GM18868 (cell line): Measurements from ENCODE around the gene EIF3J.
A peak's percentile ranks its signal among the peaks of the same experiment; 100 is the strongest.
"Not testable (repeated sequence)": the region's sequence is repeated elsewhere in the genome, so short reads cannot be mapped to it uniquely, and the experiment has no call there.

Experiments
- ATAC-seq: cut with Tn5 transposase; IDR thresholded peaks from one replicate; pipeline ENCODE4 v1.9.1; 2021; ENCODE audit warnings: mild to moderate bottlenecking, moderate library complexity; ENCODE audit not compliant: unreplicated experiment

The EIF3J gene, protein sequence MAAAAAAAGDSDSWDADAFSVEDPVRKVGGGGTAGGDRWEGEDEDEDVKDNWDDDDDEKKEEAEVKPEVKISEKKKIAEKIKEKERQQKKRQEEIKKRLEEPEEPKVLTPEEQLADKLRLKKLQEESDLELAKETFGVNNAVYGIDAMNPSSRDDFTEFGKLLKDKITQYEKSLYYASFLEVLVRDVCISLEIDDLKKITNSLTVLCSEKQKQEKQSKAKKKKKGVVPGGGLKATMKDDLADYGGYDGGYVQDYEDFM

DNA sequence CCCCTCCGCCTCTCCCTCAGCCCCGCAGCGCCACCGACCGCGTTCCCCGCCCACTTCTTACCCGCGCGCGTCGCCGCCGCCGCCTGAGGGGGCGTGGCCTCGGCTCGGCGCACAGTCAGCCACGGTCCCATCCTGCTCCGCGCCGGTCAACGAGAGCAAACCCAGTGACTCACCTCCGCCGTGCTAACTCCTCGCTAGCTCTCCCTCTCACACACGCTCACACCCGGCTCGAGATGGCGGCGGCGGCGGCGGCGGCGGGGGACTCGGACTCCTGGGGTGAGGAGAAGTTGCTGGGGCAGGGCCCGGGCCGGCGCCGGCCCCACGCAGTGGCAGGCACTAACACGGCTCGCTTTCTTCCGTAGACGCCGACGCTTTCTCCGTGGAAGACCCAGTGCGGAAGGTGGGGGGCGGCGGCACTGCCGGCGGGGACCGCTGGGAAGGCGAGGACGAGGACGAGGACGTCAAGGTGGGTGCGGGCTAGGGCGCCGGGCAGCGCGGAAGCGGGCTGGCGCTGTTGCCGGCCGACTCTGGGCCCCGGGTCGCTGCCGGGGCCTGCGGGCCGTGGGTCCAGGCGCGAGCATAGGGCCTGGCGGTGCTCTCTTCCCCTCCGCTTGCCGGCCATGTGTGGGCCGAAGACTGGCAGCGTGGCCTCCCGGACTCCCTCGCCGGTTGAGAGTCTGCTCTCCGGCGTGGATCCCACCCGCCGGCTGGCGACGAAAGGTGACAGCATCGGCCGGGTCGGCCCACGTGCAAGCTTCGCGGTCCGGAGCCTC, at the start of gene EIF3J:
EIF3J (plus strand) TSS at position 186 of the 773 bp plus-strand sequence; CDS start at position 234, 48 bp downstream.
- ATAC-seq, result peak; percentile 87

DNA sequence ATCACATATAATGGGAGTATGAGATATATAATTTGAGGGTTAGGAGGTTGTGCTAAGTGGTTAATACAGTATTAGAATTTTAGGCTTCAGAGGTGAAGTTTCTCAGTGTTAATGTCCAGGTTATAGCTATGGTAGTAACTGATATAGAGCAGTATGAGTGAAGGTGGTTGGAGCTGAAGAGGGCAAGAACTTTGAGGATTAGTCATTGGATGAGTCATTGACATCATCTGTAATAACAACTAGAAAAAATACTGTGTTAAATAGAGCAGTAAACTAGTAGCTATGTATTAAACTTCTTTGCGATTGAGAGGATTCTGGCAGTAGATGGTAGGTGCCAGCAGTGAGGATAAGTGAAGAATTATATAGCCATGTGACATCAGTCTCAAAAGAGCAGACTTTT, 47.5 kb upstream of the EIF3J start:
- no peak for ATAC-seq

DNA sequence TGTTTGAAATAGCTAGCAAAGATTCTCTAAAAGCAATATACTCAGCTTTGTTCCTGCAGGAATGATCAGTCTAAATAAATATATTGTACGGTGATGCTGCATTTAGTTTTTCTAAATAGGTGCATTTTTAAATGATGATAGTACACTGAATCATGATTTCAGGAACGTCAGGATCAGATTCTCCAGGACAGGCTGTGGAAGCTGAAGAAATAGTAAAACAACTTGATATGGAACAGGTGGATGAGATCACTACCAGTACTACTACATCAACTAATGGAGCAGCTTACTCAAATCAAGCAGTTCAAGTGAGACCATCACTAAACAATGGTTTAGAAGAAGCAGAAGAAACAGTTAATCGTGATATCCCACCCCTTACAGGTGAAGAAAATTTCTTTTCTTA, 46.3 kb upstream of the EIF3J start:
- ATAC-seq, result no peak

DNA sequence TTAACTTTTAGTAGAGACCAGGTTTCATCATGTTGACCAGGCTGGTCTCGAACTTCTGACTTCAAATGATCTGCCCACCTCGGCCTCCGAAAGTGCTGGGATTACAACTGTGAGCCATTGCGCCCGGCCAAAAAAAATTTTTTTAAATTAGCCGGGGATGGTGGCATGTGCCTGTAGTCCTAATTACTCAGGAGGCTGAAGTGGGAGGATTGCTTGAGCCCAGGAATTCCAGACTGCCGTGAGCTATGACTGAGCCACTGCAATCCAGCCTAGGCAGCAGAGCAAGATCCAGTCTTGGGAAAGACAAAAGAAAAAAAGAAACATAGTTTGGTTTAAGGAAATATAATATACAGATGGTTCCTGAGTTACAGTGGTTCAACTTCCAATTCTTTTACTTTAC, 44.9 kb upstream of the EIF3J start:
- no peak for ATAC-seq

DNA sequence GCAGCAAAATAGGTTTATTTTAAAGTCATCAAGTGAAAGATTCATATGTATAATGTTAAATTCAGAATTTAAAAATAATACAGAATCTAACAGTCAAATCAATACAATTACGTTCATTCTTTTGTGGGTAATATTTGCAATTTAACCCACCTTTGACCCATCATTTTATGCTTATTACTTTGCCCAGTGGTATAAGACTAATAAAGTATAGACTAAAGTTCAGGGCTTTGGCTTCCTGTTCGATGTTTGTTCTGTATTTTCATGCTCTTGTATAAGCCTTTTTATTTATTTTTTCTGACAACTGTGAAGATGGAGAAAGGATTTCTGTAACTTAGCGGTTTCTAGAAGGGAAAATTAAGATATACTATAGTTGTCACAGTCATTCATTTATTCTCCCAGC, 44.3 kb upstream of the EIF3J start:
- no peak for ATAC-seq

DNA sequence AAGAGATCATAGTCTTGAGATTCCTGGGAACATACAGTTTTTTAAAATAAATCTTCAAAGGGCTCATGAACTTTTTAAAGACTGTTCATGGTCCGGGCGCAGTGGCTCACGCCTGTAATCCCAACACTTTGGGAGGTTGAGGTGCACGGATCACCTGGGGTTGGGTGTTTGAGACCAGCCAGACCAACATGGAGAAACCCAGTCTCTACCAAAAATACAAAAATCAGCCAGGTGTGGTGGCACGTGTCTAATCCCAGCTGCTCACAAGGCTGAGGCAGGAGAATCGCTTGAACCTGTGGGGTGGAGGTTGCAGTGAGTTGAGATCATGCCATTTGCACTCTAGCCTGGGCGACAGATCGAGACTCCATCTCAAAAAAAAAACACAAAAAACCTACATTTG, 41.4 kb upstream of the EIF3J start:
- no peak for ATAC-seq

DNA sequence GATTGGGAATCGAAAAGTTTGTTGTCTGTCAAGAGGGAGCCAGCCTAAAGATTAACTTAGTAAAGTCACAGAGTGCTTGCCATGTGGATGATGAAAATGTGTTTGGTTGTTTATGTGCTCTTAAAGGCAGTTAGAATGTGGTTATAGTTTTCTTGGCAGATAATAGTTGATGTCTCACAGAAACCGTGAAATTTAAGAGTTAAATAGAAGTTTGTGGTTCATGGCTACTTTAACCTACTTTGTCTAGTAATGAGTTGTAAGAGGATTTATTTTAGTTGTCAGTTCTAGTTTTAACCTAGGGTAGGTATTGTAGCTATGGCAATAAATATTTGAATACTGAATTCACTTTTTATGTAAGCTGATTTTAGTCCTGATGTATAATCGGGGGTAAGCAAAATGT, 36.4 kb upstream of the EIF3J start:
- ATAC-seq, result no peak

DNA sequence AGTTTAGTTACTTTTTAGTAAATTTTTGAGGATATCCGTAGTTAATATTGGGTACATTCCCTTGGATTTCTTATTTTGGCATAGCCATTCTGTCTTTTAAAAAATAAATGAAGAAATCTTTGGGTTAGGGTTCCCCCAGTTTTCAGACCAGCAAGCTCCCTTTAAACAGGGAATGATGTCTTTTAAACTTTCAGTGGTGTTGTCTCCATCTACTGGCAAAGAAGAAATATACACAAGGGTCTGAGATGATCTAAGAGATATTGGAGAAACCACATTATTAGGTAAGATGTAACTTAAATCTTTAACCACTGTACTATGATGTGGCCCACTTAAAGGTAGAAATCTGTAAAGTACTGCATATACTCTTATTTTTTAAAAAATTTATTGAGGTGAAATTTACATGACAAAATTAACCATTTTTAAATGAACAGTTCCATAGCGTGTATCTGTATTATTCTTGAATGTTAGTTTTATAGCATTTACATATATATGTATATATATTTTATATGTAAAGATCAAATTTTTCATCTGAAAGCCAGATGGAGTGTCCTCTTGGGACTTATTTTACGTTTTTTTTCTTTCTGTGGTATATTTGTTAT, 35.1 kb upstream of the EIF3J start:
- ATAC-seq, result no peak

DNA sequence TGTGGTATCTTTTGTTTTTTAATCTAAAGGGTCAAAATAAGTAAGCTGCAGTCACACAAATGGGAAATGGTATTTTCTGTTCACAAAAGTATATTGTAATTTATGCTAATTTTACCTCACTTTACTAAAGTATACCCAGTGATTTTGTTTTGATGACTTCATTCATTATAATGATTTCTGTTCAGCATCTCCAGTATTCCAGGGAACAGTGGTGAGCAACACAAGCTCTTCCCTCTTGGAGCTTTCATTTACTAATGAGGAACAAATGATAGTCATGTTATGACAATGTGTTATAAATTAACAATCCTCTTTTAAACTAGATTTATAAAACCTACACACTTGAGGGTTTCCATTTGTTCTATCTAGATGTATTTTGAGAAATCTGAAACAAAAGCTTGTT, 20.5 kb upstream of the EIF3J start:
- no peak for ATAC-seq

DNA sequence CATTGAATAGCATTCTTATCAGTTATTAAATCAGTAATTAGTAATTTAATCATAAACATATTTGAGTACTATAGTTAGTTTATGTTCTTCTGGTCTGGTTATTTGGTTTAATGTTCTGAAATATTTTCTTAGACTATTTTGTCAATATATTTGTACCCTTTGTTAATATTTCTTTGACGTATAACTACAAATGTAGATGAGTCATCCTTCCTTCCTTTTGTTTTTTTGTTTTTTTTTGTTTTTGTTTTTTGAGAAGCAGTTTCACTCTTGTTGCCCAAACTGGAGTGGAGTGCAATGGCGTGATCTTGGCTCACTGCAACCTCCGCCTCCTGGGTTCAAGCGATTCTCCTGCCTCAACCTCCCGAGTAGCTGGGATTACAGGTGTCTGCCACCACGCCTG, 17.4 kb upstream of the EIF3J start:
- ATAC-seq, result no peak

DNA sequence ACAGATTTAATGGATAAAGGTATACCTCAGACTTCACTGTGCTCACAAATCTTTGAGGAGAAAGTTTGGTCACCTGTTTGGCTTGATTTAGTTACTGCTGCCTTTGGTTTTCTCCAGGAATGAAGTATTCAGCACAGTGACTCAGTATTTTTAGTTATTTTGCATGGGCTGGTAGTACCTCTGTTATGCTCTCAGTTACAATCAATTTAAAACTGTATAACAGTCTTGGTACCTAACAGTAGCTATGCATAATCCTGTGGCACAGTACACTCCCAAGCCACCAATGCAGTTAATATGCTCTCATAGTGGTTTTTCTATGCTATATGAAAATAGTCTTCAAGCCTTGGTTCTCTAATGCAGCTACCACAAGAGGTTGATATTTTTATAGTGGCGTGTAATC, 11.9 kb upstream of the EIF3J start:
- no peak for ATAC-seq

DNA sequence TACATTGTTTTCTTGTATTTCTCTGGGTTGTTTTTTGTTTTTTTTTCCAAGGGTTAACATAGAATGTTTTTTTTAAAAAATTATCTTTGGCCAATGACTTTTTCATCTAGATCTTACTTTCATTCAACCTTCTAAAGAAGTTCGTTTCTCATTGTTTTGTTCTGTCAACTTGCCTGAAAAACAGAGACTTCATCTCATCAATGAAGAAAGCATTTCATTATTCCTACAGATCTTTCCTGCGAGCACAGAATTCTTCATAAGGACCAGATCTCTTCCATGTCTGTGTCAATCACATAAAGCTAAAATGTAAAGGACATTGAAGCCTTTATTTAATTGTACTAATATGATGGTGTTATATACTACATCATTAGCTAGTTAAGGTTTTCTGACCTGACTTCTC, 9.7 kb upstream of the EIF3J start:
- ATAC-seq, result no peak

DNA sequence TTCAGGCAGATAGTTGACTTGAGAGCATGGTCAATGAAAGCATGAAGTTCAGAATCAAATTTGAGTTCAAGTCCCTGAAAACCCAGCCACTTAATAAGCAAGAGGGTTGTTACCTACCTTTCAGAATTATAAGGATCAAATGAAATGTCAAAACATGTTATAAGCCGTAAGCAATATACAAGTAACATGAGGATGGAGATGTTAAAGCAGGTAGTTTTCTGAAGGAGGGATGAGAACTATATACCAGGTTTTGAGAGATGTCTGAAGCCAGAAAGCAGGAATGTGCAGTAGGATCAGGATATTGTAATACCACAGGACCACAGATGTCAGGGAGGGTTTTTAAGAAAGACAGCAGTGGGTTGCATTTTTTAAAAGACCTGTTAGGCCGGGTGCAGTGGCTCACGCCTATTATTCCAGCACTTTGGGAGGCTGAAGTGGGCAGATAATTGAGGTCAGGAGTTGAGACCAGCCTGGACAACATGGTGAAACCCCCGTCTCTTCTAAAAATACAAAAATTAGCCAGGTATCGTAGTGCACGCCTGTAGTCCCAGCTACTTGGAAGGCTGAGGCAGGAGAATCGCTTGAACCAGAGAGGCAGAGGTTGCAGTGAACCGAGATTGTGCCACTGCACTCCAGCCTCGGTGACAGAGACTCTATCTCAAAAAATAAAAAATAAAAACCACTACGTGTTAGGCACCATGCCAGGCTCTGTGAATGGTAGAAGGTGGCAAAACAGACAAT, 6.9 kb upstream of the EIF3J start:
- no peak for ATAC-seq

DNA sequence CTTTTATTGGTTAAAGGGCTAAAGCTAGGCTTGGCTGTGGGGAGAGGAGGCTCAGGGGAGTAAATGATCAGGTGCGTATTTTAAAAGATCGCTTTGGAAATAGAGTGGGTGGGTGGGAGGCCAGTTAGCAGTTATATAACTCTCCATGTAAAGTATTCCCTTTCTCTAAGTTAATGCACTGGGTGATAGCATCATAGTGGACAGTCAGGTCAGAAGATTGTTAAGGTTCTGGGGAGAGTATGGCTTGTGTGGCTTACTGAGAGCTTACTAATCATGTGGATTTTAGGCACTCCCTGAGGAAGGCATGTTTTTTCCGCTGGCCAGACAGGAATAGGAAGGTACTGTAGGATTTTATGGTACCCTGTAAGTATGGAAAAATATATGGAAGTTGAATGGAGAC, 6.3 kb upstream of the EIF3J start:
- no peak for ATAC-seq

DNA sequence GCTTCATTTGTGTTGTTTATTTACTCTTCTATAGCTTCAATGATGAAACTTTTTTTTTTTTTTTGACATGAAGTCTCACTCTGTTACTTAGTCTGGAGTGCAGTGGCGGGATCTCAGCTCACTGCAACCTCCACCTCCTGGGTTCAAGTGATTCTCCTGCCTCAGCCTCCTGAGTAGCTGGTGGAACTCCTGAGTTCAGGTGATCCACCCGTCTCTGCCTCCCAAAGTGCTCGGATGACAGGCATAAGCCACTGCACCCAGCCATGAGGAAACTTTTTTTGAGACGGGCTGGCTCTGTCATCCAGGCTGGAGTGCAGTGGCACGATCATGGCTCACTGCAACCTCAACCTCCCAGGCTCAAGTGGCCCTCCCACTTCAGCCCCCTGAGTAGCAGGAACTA, 4.7 kb upstream of the EIF3J start:
- ATAC-seq, result not testable (repeated sequence)

DNA sequence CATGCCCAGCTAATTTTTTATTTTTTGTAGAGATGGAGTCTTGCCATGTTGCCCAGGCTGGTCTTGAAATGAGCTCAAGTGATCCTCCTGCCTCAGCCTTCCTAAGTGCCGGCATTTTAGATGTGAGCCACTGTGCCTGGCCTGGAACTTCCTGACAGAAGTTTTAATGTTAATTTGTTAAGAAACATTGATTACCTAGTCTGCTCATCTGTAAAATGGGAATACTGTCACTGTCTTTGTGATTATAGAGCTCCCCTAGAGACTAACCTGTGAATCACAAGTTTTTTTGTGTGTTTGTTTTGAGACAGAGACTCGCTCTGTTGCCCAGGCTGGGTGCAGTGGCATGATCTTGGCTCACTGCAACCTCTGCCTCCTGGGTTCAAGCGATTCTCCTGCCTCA, 4.3 kb upstream of the EIF3J start:
- ATAC-seq, result no peak

DNA sequence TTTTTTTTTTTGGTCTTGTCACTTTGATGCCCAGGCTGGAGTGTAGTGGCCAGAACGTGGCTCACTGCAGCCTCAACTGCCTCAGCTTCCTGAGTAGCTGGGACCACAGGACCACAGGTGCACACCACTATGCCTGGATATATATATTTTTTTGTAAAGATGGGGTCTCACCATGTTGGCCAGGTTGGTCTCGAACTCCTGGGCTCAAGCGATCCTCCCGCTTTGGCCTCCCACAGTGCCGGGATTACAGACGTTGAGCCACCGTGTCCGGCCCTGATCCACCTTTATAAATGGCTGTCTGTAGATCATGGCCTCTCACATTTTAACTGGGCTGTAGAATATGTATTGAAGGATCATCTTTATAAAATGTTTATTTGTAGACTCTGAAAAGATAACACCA, 1.9 kb upstream of the EIF3J start:
- no peak for ATAC-seq

DNA sequence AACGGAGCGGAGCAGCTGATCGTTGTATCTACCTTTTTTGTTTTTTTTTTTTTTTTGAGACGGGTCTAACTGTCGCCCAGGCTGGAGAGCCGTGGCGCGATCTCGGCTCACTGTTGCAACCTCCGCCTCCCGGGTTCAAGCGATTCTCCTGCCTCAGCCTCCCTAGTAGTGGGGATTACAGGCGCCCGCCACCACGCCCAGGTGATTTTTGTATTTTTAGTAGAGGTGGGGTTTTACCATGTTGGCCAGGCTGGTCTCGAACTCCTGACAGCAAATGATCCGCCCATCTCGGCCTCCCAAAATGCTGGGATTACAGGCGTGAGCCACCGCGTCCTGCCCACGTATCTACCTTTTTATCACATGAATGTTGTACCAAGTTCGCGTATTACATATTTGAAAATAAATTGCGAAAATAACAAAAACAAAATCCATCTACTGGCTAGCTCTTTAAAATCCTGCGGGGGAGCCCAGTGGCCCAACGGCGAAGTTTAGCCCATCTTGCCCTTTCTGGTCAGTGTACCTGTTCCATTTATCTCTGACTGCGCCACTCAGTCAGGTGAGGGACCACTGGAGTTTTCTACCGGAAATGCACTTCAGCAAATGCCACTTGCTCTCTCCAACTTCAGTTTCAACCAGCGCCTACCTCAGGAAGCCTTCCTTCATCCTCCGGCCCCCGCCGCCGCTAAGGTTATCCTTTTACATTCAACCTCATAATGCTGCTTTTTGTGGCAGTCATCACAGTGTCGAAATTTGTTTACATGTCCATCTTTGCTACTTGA, 1.2 kb upstream of the EIF3J start:
- no peak for ATAC-seq

DNA sequence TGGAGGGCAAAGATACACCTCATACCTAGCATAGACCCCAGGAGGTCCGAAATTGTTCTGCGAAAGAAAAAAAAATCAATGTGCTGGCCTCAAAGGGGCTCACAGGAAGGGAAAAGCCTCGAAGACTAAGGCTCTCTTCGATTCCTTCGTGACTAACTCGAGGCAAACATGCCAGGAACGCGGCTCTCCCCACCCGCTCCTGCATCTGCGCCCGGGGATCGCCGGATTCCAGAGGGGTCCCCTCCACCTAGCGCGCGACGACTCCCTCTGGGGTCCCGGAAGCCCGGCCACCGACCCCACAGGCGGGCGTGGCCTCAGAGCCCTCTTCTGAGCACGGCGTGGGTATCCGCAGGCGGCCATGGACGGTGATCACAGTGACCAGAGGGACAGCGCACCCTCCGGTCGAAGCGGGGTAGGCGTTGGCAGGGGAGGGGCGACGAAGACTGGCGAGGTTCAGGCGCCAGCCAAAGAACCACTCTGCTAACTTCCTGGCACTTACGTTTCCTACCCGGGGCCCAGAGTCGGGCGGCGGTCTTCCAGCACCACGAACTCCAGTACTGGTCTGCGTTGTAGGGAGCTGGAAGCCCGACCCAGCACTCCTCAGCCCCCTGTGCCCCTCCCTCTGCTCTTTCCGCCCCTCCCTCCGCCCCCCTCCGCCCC, 515 bp upstream of the EIF3J start:
- ATAC-seq, result peak; percentile 64

DNA sequence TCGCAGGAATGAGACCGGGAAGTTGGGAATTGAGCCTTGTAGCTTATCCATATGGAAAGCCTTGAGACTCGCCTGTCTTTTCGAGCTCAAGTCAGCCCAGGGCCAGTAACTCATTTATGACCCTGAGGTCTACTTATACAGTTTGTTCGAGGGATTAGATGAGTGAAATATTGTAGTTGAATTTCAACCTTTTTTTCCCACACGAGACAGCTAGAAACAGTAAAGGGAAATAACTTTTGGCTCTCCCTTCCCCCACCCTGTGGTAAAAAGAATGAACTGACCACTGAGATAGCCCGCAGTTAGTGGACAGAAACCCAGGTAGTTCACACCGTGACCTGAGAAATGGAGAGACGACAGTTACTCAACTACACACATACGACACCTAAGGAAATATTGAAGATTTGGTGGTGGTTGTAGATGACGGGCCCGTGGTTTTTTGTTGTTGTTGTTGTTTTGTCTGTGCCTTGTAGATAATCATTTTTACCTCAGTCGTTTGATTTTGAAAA, 841 bp downstream of the EIF3J start:
- no peak for ATAC-seq
